ENCODE results near the gene KCNE2.

KCNE2 gene, protein sequence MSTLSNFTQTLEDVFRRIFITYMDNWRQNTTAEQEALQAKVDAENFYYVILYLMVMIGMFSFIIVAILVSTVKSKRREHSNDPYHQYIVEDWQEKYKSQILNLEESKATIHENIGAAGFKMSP

DNA sequence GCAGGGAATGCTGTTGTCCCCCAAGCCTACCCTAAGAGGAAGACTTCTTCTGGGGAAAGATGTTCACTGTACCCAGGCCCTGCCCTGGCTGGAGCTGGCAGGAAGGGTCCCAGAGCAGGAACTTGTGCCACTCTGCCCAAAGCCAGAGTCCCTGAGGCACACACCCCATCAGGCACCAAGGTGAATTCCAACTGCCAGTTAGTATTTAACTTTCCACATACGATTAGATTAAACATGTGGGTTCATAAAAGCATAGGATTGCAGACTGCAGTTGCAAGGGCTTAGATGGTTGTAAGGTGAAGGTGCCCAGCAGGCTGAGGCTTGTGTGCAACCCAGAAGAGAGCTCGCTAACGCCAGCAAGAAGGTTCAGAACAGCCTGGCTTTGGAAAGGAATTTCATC, at the start of gene KCNE2:
Gene KCNE2, plus strand, starts transcription at position 274 of the 400 bp plus-strand sequence. CDS start 6,473 bp downstream, outside the sequence.
- DNase-seq = no peak

DNA sequence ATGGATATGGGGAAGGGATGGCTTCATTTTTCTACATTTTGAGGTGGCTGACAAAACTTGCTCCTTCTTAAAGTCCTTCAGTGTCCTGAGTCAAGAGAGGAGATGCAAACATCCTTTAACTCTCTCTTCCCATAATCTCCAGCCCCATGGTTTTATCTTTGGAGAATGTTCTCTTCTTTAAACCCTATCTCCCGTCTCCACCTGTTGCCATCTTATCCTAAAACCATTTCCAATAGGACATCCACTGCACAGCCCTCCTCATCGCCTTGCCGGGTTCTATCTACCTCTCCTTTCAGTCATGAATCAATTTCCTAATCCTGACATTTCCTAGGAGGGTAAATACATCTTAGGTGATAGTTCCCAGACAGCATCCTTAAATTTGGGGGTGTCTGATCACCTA, 44.2 kb upstream of the KCNE2 start:
- no peak for DNase-seq

DNA sequence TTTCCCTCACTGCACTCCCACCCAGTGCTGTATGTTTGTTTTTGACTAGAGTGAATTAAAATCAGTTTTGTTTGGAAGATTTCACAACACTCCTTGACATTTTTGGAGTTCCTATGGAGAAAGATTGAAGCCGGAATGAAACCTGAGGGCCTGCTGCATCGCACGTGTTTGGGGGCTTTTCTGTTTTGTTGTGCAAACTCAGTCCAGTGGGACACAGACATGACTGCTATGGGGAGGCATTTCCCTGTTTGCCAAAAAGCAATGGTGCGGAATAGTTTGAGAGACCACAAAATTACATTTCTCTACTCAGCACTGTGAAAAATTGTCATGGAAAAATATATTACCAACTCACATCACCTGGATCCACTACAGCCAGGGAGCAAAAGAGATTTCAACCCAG, 43.8 kb upstream of the KCNE2 start:
- no peak for DNase-seq

DNA sequence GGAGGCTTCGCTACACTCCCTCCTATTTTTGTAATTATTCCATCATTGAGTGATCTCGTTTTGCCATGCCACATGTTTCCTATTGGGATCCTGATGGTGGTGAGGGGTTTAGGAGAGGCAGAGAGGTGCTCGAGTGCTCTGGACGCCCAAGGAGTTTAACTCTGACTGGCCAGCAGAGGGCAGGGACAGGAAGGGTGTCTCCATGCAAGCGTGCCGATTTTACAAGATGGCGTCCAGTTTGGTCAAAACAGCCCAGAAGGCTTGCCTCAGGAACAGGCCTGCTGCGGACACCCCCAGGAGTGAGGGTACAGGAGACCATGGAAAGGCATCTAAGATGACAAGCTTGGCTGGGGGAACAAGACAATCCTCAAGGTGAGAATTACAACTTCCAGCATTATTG, 33.8 kb upstream of the KCNE2 start:
- peak; percentile 6 for DNase-seq

DNA sequence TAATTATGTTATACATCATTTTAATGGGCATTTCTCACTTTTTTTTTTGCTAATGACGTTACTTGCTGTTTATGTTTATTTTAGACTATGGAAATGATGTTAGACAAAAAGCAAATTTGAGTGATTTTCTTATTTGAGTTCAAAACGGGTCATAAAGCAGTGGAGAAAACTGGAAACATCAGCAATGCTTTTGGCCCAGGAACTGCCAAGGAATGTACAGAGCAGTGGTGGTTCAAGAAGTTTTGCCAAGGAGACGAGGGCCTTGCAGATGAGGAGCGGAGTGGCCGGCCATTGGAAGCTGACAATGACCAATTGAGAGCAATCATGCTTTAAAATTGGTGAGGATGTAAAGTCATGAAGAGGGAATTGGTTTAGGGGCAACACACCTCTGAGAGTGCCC, 32.1 kb upstream of the KCNE2 start:
- DNase-seq = no peak

DNA sequence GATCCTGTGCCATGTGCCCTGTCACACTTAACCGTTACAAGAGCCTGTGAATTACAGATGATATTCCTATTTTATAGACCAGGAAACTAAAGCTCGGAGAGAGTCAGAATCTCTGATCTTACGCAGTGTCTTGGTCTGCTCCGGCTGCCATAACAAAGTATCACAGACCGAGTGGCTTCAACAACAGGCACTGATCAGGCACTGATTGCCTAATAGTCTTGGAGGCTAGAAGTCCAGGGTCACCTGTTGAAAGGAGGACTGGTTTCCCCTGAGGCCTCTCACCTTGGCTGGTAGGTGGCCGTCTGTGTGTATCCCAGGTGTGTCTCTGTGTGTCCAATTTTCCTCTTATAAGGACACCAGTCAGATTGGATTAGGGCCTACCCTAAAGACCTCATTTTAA, 31.5 kb upstream of the KCNE2 start:
- no peak for DNase-seq

DNA sequence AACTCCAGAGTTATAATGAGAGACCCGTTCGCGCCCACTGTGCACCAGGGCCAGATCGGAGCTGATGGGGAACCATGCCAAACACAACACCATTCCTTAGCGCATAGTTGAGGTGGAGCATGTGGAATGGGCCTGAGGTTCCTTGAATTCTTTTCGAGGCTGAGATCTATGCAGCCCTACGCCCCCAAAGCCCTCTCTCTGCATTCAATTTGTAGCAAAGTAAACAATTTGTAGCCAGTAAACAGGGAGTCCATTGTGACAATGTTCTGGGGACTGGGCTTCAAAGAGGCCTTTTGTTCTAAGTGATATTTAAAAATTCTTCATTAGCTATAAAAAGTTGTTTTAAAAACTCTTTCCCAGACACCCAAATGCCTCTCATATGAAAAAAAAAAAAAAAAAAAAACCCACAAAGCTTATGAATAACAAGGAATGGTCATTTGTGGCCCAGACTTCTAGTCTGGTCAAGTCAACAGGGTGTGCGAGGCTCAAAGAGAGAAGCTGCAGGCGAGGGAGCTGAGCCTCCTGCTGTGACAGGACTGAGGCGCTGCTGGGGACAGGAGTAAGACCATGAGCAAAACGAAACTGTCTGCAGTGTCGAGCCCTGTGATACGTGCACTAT, 30.6 kb upstream of the KCNE2 start:
- no peak for DNase-seq

DNA sequence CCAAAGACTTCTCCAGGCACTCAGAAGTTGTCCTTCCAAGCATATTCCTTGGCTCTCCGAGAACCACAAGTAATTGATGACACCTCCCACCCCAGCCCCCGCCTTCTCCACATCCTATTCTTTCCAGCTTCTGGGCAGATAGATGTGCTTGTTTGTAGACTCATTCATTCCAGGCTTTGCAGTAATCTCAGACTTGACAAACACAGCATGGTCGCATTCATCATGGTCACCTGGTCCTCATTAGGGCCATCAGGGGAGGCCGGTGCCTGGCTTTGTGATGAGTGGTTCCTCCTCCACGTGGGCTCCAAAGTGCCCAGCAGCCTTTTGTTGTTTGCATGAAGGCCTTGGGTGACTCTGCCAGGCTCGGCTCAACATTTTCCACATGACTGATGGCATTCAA, 28.5 kb upstream of the KCNE2 start:
- DNase-seq = no peak

DNA sequence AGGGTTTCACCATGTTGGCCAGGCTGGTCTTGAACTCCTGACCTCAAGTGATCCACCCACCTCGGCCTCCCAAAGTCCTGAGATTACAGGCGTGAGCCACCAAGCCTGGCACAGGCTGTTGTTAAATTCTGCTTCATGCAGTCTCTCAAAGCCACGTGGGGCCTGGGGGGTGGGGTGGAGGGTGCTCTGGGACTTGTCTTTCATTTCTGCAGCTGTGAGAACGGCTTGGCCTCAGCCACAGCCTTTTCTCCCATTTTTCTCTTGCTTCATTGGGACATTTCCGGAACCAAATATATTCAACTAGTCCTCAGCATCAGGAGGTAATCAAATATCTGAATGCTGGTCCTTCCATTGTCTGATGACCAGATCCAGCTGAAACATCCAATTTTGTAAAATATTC, 27.6 kb upstream of the KCNE2 start:
- no peak for DNase-seq

DNA sequence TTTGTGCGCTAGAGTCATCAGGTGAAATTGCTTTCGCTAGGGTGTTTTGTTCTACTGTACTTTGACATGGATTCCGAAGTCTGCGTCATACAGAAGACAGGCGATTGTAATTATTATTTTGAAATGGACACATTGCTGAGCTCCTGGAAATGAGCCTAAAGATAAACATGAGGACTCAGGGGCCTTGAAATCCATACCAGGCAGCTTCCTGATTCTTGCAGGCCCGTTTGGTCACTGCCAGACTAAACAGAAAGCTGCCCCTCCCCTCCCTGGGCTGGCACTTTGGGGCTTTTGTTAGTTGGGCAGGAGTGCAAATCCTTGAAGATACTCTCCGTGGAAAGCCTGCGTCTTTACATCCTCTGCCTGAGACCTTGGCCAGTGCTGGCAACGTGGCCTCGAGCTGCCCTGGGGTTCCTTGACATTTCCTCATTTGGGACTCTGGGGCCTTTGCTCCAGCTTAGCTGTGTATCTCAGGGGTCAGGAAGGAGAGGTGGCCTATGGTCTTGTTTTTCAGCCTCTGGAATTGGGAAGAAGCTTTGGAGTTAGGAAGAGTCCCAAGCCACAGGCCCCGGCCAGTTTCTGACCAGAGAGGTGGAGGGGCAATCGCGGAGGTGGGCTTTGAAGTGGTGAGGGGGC, 26.9 kb upstream of the KCNE2 start:
- DNase-seq = no peak

DNA sequence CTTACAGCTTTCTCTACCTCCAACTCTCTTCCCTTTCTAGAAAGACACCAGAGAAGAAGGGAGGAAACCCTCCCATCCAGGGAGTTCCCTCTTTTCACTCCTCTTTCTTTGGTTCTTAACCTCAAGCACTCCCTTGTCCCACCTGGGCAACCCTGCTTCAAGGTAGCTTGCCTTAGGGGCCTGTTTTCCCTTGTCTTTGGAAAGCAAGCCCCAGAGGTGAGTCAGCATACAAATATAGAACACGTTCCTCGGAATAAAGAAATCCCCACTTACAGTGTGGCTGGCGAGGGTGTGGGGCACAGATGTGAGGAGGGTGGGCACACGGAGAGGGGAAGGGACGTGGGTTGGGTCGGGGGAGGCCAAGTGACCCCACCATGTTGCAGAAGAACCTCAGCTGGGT, 26.1 kb upstream of the KCNE2 start:
- DNase-seq = no peak

DNA sequence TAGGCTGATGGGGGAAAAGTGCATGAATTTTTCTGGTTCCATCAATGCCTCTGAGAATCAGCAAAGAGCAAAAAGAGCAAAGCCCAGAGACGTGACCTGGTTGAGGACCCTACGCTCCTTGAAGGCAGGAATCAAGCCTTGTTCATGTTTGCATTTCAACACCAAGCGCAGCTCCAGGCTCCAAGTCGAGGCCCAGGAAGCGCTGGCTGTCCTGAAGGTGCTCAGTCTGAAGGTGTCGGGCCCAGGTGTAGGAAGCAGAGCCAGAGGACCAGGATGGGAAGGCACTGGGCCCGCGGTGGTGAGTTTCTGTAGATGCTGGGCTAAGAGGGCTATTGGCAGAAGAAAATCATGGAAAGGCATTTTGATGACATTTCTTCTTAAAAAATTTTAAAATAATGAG, 25.6 kb upstream of the KCNE2 start:
- no peak for DNase-seq

DNA sequence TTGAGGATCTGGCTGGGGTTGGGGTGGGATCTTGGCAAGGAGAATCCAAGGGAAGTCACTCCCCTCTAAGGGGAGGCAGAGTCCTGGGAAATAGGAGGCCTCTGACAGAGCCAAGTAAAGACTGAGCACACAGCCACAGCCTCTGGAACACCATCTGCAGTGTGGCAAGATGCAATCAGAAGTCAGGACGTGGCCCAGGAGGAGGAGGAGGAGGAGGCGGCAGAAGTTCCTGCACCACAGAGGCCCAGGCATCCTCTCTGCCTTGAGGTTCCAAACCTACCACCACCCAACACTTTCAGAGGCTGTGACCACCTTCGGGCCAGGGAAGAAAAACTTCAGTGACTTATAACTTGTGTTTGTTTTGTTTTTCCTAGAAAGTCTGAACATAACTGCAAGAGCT, 23.7 kb upstream of the KCNE2 start:
- no peak for DNase-seq

DNA sequence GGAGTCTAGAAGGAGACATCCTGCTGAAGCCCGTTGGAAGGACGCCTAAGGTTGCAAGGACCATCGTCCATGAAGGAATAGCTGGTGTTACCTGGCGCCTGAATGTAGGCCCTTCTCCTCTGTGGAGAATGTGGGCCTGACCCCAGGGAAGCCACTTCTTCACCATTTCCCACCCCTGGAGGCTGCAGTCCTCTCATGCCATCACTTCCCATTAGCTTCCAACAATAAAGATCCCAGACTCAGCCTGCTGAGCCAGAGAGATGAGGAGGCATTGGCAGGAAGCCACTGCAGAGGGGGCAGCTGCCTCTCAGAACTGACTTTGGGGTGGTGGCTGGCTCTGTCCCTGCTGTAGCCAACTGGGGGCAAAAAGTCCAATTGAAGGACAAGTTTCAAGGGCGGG, 21.3 kb upstream of the KCNE2 start:
- DNase-seq = no peak

DNA sequence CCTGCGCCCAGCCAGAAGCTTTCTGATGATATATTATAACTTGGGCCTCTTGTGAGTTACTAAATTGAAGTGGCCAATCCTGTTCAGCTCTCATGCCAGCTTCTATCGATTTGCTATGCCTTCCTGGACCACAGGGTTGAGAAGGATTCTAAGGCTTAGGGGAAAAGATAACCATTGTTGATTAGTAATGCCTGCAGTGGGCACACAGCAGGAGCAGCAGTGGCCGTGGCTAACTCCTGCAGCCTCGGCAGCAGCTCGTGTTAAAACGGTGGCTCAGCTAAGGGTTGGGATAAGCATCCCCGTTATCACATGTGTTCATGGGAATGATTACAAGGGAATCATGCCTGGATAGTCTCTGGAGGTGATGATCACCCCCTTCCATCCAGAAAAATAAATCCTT, 20.5 kb upstream of the KCNE2 start:
- DNase-seq = no peak

DNA sequence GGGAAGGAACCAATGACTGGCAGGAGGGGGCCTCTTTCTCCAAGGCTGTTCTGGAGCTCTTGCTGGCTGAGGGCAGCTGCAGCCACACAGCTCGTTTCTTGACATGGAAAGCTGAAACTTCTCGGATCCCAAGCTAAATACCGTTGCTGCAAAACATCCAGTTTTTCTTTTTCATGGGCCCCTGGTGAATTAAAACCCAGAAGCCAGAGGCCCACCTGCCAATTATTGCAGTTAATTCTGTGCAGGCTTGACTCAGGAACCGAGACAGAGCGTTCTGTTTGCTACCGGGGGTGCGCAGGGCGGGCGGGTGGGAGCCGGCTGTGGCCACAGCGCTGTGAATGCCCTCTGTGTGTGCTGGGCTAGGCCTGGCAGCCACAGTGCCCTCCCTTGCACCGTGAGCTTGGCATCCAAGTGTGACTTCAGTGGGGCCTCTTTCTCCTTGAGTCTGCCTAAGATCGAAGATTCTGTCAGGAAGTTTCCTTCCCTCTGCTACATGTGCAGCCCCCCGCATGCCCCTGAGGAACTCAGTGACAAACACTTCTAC, 19.9 kb upstream of the KCNE2 start:
- no peak for DNase-seq

DNA sequence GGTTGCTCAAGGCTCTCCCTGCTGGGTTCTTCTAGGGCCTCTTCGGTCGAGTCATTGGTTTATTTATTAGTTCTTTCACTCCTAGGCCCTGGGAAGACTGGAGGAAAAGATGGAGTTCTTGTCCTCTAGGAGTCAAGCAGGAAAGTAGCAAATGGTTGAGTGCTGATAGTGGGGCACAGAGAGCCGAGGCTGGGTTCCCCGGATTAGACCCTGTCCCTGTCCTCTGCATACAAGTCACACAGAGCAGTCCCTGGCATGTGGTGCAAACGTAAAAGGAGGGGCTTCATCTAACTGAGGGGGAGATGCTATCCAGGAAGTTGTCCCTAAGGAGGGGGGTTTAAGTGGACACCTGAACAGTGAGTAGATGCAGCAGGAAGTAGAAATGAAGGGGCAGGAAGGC, 19.2 kb upstream of the KCNE2 start:
- DNase-seq = no peak

DNA sequence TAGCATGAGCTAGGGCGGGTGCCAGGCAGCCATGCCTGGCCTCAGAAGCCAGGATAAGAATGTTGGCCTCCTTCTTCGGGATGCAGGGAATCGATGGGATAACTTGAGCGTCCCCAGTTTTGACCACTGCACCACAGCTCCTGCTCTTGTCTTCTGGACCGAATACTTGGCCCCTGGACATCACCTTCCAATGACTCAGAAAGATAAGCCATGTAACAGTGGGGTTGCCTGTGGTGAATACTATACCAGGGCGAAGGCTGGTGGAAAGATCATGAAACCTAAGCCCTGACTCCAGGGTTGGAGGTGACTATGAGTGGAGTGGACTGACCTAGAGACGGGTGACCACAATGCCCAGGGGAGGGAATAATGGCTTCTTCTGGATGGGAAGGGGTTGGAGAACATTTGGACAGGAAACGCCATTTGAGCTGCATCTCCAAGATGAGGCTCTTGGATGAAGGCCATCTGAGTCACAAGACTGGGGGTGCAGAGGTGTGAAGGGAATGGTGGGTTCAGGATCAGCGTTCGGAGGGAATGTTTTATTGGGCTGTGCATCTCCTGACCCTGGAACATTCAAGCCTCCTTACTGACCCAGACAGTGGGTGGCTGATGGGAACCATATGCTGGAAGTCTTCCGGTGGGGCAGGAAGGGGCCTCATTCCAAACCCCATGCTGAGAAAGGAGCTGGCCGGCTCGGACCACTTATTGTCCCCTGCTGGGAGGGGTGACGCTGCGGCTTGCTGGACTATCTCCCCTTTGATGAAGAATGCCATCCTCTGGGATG, 18.5 kb upstream of the KCNE2 start:
- no peak for DNase-seq

DNA sequence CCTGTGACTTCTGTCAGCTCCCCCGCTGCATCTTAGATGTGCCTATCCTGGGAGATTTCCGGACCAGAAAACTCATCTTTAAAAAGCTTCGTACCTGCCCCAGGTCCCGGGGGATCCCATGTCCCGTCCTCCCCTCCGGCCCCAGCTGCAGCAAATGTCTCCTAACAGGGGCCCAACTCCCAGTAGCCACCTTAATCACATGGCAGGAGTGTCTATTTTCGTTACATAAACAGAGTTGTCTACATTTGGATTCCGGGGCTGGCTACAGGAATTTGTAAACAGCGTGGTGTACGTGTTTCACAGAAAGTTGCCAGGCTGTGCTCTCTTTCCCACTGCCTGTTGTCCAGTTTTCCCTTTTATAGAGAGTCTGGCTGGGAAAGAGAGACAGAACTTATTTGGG, 17.9 kb upstream of the KCNE2 start:
- no peak for DNase-seq

DNA sequence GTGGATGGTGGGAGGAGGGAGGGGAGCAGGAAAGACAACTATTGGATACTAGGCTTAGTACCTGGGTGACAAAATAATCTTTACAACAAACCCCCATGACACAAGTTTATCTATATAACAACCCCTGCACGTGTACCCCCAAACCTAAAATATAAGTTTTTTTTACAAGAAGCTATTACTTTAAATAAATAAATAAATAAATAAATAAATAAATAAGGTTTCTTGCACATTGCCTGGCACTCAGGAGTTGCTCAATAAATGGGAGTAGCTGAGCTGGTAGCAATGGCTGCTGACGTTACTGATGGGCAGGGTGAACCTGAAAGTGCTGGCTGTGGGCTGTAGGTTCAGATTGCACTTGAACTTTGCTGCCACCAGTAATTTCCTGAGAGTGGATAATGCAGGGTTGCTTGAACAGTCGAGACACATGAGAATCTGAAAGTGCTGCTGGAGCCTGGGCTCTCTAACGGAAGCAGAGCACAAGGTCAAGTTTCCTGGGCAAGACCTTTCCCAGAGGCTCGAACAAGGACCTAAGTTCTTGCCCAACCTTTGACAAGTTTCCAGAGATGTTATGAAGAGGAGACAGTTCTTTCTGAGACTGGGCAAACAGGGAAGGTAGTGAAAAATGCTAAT, 14.8 kb upstream of the KCNE2 start:
- DNase-seq = no peak

DNA sequence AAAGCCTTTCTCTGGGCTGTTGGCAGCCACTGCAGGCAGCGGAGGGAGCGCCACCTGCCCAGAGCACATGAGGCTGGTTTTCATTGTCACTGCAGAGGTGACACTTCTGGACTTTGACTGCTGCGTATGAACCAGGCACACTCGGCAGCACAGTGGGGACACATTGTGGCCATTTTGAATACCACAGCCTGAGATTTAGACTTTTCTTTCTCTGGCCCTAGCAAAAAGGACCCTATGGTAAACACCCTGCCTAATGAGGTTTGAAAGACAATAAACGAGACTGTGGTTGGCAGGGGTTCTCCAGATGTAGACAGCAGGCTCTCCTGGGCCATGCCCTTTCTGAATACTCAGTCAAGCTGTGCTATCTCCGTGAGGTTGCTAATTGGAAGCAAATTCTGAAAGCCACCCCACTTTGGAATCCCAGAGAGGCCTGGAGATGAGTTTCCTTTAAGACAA, 12.0 kb upstream of the KCNE2 start:
- peak; percentile 84 for DNase-seq

DNA sequence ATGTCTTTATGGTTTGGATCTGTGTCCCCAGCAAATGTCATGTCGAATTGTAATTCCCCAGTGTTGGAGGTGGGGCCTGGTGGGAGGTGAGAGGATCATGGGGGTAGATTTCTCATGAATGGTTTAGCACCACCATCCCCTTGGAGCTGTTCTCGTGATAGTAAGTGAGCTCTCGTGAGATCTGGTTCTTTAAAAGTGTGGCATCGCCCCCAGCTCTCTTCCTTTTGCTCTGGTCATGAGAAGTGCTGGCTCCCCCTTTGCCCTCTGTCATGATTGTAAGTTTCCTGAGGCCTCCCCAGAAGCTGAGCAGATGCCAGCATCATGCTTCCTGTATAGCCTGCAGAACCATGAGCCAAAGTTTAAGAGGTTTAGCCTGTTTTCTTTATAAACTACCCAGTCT, 11.2 kb upstream of the KCNE2 start:
- DNase-seq = no peak

DNA sequence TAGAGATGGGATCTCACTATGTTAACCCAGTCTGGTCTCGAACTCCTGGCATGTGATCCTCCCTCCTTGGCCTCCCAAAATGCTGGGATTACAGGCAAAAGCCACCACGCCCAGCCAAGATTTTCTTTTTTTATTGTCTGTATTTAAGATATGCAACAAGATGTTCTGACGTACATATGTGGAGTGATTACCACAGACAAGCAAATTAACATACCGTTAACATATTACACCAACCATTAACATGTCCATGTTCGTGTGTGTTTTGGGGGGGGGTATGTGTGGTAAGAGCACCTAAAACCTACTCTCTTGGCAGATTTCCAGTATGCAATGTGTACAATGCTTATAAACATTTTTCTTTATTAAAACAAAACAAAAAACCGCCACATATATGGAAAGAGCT, 10.6 kb upstream of the KCNE2 start:
- no peak for DNase-seq
